ENCODE results near the gene MYBPH.

Gene MYBPH

DNA sequence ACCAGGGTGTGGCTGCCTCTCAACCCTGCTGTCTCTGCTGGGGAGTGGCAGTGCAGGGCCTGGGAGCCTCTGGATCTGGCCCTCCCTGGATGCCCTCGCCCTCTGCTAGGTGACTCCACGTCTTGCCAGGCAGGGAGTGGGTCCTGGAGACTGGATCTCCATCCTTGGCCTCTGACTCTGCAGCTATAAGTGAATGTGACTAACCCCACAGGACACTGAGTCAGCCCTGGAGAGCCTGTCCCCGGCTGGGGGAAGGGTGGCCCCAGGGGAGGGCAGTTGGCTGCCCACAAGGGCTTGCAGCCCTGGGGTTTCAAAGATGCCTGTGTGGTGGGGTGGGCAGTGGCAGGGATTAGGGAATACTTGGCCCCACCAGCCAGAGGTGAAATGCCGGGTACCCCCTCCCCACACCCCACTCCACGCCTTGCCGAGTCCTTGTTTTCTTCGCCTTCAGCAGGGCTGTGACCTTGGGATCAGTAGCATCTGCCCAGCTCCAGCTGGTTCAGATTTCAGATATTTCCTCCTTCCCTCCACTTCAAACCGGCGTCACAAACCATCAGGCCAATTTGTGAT, 1.9 kb upstream of the MYBPH start:
- no peak overlapping the region for H3K4me3 ChIP-seq (ENCODE audit: low read depth, low read length)
- TF ChIP-seq, protein P1, sequence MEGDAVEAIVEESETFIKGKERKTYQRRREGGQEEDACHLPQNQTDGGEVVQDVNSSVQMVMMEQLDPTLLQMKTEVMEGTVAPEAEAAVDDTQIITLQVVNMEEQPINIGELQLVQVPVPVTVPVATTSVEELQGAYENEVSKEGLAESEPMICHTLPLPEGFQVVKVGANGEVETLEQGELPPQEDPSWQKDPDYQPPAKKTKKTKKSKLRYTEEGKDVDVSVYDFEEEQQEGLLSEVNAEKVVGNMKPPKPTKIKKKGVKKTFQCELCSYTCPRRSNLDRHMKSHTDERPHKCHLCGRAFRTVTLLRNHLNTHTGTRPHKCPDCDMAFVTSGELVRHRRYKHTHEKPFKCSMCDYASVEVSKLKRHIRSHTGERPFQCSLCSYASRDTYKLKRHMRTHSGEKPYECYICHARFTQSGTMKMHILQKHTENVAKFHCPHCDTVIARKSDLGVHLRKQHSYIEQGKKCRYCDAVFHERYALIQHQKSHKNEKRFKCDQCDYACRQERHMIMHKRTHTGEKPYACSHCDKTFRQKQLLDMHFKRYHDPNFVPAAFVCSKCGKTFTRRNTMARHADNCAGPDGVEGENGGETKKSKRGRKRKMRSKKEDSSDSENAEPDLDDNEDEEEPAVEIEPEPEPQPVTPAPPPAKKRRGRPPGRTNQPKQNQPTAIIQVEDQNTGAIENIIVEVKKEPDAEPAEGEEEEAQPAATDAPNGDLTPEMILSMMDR (IDR thresholded peaks at IDR 0.05; ENCODE audit: control insufficient read depth, extremely low read depth, insufficient read depth) = no peak
- DNase-seq (ENCODE audit: low read depth) = no peak

DNA sequence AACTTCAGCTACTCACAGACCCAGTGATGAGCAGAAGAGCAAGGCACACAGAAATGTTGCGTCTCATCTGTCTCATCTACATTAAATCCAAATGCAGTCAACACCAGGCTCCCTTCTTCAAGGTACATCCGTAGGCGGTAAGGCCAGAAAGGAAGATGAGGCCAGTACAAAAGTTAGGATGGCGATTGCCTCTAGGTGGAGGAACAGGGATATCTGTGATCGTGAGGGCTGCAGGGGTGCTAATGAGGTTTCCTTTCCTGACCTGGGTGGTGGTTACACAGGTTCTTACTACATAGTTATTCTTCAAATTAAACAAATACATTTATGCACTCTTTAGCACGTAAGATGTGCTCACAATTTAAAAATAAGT, 1.4 kb upstream of the MYBPH start:
- DNase-seq (ENCODE audit: low read depth) = no peak
- TF ChIP-seq, protein P1 (IDR thresholded peaks at IDR 0.05; ENCODE audit: control insufficient read depth, extremely low read depth, insufficient read depth) = no peak
- H3K4me3 ChIP-seq (ENCODE audit: low read depth, low read length) = no peak overlapping the region

DNA sequence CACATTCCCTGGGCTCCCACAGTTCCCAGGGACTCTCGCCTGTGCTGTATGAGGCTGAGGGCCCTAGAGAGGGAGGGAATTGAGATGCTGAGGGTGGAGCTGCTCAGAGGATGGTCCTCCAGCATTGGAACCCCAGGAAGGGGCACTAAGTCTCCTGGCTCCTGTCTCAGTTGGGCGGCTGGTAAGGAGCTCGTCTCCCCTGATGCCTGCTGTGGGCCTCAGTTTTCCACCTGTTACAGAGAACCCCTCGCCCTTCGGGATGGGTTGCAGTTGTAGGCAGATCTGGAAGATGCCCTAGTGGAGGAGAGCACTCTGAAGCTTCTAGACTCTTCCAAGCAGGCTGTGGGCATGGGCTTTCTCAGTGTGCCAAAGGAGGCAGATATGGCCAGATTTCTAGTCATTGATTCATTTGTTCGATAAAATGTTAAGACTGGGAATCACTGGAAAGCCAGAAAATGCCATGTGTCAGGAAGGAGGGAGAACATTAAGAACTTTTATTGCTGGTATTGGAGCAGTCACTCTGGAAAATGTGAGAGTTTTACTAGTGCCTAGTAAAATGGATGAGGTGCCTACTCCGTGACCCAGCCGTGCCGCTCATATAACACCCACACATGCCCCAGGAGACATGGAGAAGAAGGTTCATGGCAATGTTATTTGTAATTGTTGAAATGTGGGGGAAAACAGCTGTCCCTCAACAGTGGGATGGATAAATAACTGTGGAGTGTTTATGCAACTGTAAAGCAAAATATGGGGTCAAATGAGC, 828 bp upstream of the MYBPH start:
- TF ChIP-seq, protein P1 (IDR thresholded peaks at IDR 0.05; ENCODE audit: control insufficient read depth, extremely low read depth, insufficient read depth) = no peak
- H3K4me3 ChIP-seq (ENCODE audit: low read depth, low read length) = no peak overlapping the region
- no peak for DNase-seq (ENCODE audit: low read depth)

DNA sequence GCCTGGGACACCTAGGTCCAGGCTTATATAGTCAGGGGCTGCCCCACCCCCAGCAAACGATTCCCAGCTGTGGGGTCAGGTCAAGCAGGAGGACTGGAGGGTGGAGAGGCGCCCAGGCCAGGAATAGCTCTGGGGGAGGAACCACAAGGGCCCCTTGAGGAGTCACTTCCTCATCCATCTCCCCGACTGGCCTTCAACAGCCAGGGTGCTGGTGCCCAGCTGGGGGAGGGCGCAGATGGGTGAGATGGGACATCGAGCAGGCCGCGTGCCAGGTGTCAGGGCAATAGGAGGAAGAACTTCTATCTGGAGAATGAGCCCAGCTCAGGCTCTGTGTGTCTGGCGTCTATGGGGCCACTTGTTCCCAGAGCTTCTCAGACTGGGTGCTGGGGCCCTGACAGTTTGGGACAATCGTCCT, 208 bp upstream of the MYBPH start:
- TF ChIP-seq, protein P1 (IDR thresholded peaks at IDR 0.05; ENCODE audit: control insufficient read depth, extremely low read depth, insufficient read depth) = no peak
- DNase-seq (ENCODE audit: low read depth) = no peak
- no peak overlapping the region for H3K4me3 ChIP-seq (ENCODE audit: low read depth, low read length)

DNA sequence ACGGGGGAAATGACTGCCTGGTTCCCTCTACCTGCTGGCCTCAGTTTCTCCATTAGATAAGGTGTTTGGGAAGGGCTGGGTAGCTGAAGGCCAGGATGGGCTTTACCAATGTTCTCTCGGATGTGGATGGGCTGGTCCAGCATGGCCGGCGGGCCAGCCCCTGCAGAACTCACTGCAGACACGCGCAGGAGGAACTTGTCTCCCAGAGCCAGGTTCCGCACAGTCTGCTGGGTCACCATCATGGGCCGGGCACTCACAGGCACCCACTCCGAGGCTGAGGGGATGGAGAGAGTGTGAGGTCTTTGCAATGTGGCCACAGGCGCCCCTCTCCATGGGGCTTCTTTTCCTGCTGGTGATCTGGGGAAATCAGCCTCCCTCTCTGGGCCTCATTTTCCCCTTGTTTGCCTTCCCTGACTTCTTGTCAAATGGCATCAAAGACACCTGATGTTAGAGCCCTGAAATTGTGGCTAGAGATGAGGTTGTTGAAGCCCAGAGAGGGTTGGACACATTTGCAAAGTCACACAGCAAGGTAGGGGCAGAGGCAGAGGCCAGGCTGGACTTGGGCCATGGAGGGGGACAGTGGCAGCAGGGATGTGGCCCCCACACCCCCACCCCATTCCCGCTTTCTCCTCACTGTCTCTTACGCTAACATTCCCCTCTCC, 1.2 kb downstream of the MYBPH start:
- no peak for DNase-seq (ENCODE audit: low read depth)
- no peak overlapping the region for H3K4me3 ChIP-seq (ENCODE audit: low read depth, low read length)
- TF ChIP-seq, protein P1 (IDR thresholded peaks at IDR 0.05; ENCODE audit: control insufficient read depth, extremely low read depth, insufficient read depth) = no peak

DNA sequence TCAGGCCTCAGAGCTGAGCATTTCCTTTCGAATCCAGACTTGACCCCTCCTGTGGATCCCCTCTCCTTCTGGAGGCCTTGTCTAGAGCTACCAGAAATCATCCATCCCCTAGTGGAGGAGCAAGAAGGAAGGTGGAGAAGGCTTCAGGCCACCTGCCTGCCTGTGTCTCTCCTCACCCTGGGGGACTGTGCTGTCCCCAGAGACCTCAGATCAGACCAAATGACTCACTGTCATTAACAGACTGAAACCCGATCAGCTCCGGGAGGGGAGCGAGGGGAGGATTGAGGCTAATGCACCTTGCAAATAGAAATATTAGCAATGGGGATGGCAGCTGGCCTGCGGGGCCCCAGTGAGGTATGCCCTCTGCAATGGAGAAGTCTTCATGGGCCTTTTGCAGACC, 2.1 kb downstream of the MYBPH start:
- no peak for DNase-seq (ENCODE audit: low read depth)
- TF ChIP-seq, protein P1 (IDR thresholded peaks at IDR 0.05; ENCODE audit: control insufficient read depth, extremely low read depth, insufficient read depth) = no peak
- no peak overlapping the region for H3K4me3 ChIP-seq (ENCODE audit: low read depth, low read length)

Data from LNCaP clone FGC (cell line).